Activated T-helper 9 cell treated with anti-CD3 and anti-CD28 coated beads, Interleukin-2, amount 50 U/mL, for 16 hours (primary cell): Measurements from ENCODE around the gene NOTUM.
A peak's percentile ranks its signal among the peaks of the same experiment; 100 is the strongest.
"Not testable (repeated sequence)": the region's sequence is repeated elsewhere in the genome, so short reads cannot be mapped to it uniquely, and the experiment has no call there.

Source experiments
- DNase-seq: peaks from one replicate; pipeline ENCODE4 v3.0.0-alpha.2; 2020; ENCODE audit warnings: low read depth

NOTUM gene

DNA sequence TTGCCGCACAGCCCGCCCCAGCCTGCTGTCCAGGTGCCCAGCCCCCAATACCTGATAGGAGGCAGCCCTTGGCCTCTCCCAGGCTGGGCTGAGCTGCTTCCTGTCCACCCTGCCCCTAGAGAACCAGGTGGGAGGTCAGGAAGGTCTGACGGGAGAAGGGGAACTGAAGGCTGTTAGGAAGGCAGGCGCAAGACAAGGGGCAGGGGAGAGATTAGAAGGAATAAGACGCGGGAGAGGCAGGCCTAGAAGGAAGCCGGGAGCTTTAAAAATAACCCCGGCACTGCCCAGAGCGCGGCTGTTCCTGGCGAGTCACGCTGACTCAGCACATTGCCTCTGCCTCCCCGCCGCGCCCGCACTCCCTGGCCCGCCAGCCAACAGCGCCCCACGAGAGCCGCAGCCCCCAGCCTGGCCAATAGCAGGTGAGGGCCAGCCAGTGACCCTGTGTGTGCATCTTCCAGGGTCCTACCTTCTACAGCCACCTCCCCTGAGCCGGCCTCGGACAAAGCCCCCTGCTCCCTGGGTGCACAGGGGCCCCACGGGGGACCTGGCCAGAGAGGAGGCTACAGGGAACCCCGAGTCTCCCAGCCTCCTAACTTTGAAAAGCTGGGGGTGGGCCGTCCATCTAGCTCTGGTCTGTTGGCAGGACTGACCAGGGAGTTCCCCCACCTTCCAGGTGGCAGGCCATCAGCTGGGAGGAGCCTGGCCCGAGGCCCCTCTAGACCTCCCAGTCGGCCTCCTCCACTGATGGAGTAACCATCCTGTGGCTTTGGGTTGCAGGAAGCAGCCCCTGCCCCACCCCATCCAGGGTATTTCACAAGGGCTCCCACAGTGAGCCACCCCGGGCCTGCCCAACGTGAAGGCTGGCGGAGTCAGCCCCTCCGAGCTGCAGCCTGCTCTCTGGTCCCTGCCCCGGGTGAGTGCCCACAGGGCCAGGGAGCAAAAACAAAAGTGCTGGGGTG, 37.4 kb downstream of the NOTUM start:
- DNase-seq: no peak

DNA sequence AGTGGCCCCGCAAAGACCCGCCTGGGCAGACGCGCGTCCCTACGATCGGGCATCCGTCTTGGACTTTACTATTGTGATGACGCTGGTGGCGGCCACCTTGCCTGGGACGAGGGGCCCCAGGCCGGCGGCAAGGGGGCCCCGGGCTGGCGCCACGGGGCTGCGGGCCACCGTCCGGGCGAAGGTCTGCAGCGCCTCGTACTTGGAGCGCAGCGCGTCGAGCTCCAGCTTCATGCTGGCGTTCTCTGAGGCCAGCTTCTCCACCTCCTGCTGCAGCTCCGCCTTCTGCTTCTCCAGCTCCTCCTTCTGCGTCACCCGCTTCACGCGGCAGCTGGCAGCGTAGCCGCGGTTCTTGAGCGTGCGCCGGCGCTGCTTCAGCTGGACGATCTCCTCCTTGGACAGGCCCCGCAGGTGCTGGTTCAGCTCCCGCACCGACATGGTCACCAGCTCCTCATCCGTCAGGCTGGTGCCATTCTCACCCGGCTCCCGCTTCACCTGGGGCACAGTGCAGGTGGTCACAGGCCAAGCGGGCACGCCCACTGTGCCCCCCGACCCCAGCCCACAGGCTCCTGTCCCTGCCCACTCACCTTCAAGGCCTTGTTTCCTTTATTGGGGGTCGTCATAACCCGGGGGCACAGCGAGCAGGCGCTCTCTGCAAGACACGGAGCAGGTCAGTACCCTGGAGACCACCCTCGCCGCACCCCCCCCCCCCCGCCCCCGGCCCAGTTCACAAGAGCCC, 38.3 kb downstream of the NOTUM start:
- no peak for DNase-seq

DNA sequence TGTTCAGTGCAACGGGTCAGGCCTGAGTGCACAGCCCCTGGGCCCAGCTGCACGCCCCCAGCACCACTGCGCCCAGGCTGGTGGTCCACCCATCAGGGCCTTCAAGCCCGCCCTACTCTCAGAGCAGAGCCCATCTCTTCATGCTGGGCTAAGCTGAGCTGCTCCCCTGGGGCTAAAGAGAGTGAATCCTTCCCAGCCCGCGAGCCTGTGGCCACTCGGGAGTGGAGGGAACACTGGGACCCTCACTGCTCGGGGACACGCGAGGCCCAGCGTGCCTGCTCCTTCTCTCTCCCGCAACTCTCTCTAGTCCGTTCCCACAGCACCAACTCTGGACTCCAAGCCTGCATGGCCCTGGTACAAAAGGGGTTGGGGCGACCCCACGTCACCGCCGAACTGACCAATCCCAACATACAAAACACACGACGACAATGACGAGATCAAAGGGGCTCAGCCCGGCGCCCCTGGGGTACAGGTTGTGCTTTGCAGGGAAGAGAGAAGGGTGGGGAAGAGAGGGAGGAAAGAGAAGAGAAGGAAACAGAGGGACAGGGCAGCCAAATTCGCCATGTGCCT, 38.9 kb downstream of the NOTUM start:
- no peak for DNase-seq

DNA sequence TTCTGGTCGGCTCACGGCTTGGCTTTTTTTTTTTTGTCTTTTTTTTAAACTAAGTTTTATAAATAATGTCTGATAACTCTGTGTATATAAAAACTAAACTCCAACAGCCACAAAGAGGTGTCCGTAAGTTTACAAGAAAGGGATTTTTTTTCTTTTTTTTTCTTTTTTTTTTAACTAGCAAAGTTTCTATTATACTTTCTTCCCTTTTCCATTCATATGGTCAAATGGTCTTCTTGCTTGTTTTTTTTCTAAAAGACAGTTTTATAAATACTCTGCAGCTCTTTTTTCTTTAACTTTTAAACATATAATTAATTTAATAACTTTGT, 39.5 kb downstream of the NOTUM start:
- no peak for DNase-seq

DNA sequence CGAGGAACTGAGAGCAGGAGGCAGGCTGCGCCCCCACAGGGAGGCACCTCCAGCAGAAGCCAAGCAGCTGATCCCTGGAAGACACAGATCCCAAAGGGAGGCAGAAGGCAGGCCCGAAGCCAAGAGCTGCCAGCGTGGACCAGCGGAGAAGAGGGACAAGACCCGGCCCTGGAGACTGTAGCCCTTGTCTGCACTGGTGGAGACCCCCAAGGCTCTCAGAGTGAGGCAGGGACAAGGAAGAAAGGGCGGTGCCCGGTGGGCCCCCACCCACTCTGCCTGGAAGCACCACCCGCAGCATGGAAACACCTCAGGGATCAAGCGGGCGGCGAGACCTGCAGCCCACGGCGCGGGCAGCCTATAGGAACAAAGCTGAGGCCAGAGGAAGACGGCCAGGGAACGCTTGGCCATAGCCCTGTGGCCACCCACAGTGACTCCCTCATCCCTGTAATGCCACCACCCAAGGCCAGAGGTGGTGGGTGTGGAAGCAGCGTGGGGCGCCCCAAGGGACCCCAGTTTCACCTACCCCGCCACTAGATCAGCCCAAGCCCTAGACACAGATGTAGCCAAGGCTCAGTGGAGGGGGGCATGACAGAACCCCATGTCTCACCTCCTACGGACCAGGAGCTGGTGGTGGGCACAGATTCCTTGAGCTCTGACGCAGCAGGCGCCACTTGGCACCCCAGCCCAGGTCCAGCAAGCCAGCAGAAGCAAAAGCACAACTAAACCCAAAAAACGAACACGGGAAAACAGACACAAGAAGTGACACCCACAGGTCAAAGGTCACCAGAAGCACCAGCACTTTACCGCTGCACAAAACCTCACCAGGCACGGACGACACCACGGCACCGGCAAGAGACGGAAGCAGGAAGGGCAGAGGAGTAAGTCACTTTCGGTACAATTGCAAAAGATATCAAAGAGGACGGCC, 40.1 kb downstream of the NOTUM start:
- no peak for DNase-seq

DNA sequence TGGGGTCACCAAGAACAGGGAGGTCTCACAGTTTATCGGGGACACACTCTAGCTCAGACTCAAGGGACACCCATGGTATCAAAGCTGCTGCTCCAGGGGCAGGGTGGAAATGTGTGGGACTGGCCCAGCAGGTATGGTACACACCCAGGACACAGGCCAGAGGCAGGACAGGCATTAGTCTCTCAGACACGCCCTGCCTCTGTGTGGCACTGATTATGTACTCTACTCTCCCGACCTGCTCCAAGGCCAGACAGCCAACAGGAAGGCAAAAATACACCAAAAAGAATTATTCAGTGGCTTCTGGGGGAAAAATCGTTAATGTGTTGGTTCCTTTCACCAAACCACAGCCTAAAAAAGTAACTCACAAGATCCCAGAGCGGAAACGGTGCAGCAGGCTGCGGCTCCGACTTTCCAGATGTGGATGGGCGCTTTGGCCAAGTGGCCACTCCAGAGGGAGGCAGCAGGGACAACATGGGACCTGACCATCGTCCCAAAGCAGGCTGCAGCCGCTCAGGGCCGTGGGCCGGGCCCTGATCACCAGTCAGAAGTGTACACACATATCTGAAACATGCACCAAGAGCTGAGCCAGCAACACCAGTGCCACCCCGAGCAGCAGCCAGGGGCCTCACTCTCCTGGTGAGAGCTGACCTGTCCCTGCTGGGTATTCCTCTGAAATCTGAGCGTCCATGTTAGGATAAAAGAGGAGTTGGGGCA, 42.0 kb downstream of the NOTUM start:
- DNase-seq: no peak

DNA sequence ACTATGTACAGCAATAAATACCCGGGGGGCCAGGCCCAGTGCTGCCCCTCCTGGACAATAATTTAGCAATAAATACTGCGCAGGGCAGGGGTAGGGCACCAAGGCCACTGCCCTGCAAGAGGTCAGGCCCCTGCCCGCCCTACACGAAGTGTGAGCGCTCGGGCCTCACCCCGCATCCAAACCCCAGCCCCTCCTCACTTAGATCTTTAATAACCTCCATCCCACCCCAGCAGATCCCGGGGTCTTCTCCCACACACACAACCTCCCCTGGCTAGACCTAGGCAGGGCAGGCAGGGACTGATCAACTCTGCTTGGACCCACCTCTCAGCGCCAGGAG, 42.7 kb downstream of the NOTUM start:
- not testable (repeated sequence) for DNase-seq

DNA sequence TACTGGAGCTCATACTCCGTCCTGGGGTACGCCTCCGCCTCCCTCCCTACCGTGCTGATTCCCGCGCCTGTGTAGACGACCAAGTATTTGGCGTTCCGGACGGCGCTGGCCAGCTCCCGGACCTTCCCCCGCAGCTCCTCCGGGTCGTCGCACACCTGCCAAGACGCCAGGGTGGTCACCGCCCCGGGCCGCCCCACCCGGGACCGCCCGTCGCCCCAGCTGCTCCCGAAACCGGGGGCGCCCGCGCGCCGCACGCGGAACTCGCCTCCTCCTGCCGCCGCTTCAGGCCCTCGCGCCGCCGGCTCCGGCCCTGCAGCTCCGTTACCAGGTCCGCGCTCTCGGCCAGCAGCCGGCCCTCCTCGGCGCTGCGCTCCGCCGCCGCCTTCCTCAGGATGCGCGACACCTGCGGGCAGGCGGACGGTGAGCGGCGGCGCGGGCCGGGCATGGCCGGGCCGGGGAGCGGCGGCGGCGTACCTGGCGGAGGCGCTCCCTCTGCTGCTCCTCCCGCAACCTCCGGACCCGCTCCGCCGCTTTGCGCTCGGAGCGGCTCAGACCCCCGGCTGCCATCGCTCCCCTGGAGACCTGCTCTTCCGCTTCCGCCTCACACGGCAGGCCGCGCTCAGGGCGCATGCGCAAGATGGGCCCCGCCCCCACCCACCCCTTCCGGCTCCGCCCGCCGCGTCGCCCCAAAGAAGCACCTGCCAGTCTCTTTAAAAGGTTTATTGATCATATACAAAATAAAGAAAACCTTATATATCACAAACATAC, 43.2 kb downstream of the NOTUM start, which contains the start of gene SIRT7:
TSS of gene SIRT7 (minus strand) at position 612 of the 768 bp plus-strand sequence. CDS start at position 567, 45 bp downstream.
- DNase-seq: peak; percentile 76

DNA sequence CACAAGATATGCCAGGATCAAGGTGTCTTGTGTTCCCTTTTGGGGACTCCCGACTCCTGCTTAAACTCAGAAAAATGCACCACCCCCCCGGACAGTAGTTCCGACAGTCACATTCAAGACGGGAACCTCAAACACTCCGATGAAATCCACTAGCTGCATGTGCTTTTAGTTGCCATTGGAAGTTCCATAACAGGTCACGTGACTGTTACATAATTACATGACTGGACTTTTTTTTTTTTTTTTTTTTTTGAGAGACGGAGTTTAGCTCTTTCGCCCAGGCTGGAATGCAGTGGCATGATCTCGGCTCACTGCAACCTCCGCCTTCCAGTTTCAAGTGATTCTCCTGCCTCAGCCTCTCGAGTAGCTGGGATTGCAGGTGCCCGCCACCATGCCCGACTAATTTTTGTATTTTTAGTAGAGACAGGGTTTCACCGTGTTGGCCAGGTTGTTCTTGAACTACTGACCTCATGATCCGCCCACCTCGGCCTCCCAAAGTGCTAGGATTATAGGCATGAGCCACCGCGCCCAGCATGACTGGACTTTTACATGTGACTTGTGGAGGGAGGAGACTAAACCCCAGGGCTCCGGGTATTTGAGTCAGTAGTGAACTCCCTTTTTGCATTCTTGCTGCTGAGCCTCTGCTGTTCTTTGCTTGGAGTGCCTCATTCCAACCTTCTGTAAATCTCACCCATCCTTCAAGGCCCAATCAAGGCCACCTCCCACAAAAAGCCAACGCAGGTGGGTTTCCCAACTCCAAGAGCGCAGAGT, 44.6 kb downstream of the NOTUM start:
- no peak for DNase-seq

DNA sequence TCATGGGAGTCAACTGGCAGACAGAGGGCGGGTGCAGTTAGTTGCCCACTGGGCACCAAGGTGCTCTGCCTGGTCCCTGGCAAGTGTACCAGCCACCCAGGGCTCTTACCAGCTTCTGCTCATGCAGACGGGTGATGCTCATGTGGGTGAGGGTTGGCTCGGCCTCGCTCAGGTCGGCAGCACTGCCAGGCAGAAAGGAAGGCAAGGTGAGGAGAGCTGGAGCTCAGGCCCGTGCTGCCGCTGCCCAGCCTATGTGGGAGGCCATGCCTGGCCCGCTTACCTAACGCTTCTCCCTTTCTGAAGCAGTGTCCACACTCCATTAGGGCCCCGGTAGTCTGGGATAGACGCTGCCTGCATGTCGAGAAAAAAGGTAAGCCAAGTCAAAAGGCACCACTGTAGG, 45.7 kb downstream of the NOTUM start:
- DNase-seq: no peak

DNA sequence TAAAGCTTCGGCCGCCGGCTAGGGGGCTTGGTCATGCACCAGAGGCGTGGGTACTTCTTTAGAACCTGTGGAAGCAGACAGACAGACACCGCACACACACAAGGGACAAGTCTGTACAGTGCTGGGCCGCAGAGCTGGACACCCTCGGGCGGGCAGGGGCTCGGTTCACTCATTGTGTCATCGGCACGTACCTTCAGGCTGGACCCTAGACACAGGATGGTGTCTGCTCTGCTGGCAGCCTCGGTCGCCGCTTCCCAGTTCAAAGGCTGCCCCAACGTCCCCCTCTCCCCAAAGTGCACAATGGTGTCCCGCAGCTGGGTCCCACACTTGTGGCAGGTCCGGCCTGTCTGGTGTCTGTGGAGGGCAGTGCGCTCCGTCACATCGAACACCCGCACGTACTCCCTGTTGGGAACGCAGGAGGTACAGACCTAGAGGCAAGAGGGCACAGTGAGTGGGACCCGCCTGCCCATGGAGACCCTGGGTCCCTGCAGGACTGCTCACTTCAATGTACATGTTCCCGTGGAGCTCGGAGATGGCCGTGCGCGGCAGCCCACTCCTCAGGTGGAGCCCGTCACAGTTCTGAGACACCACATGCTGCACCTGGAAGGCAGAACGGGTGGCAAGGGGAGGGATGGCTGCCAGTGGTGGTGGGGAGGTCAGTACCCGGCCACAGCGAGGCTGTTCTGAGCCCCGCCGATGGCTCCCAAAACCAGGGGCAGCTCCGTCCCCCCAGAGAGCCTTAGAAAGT, 46.7 kb downstream of the NOTUM start:
- no peak for DNase-seq

DNA sequence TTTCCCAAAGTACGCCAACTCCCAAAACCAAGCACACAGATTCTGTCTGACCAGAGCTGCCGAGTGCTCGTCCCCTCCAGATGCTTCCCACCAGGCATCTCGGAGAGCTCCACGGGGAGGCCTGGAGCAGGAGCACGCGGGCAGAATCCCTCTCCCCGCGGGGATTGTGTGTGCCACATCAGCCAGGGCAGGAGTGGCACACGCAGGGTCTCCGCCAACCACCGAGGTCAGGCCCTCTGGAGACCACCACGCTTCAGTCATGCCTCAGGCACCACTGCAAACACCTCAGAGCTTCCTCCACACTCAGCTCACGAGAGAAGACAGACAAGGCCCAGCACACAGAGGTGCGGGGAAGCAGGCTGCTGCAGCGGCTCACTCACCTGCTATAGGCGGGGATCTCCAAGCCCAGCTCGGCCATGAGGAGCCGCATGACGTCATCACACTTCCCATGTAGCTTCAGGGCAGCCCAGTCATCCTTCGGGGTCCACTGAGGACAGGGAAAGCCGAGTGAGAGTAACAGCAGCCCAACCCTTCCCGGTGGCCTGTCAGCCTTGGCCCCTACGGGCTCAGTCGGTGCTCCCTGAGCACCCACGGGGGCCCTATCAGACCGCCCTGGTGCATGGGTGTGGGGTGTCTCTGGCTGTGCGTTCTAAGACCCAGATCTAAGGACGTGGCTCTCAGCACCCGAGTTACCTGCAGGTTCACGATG, 47.4 kb downstream of the NOTUM start:
- no peak for DNase-seq

DNA sequence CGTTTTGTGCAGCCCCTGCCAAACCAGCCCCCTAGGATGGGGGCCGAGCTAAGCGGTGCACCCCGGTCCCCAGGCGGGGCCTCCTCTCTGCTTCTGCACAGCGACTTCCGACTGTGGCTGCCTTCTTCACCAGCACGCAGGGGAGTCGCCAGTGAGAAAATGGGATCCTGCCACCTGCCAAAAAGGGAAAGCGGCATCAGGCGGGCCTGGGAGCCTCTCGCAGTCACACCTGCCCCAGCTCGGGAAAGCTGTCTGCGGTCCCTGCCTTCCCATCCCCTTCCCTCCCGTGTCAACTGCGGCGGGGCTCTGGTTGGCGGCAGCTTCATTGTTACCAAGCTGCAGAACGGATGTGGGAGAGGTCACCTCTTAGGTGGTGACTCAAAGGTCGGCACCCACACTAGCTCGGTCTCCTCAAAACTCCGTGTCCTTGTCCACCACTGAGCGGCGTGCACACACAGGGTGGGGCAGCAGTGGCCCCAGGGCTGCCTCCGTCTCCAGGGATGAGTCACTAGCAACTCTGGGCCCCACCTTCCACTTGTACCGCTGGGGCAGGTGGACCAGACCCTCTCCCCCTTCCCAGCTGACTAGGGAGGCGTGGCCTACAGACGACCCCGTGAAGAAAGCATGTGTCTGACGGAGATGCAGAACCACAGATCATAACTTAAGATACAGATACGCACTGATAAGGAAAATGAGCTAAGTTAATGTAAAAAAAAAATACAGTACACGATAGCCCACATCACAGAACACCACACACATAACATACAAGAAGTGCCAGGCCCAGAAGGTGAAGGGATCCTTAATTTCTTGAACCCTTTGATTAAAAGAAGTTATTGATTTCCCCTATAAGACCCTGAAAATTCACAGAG, 48.3 kb downstream of the NOTUM start:
- no peak for DNase-seq

DNA sequence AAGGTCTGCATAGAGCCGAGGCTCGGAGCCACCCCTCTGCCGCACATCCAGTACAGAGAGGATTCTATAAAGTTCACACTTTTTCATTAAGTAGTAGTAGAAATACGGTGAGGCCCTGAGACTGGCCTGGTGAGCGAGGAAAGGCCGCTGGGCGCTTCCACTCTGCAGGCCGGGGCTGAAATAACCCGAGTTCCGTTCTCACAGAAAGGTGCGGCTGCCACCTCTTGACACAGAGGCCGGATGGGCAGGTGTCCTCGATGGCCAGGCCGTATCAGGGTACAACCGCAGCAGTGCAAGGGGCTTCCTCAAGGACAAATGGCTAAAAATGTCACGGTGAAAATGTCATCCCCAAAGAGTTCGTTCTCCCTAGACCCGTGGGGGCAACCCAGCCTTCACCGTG, 49.0 kb downstream of the NOTUM start:
- no peak for DNase-seq

DNA sequence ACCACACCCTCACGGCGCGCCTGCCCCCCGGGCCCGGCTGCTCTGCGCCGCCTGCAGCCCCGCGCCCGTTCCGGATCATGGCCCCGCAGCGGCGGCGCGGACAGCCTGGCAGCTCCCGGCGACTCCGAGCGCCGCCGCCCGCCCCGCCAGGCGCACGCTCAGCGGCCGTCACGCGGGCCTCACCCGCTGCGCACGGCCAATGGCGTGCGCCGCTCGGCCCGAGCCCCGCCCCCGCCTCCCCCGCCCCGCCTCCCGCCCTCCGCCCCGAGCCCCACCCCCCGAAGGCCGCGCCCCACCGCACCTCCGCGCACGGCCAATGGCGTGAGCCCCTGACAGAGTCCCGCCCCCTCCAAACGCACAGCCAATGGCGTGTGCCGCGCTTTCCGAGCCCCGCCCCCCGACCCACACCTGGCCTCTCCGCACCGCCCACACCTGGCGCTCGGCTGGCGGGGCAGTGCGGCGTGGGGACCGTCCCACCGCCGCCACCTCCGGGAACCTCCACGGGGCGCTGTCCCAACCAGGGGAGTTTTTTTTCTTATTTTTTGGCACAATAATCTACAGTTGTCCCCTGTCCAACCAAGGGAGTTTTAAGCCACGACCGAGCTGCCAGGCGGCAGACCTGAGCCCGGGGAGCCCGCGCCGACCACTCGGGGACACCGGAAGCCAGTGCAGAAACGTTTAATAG, 49.6 kb downstream of the NOTUM start, which contains the start of gene PCYT2:
TSS of gene PCYT2 (minus strand) at position 123 of the 685 bp plus-strand sequence. CDS start at position 79, 44 bp downstream.
- peak; percentile 91 for DNase-seq

DNA sequence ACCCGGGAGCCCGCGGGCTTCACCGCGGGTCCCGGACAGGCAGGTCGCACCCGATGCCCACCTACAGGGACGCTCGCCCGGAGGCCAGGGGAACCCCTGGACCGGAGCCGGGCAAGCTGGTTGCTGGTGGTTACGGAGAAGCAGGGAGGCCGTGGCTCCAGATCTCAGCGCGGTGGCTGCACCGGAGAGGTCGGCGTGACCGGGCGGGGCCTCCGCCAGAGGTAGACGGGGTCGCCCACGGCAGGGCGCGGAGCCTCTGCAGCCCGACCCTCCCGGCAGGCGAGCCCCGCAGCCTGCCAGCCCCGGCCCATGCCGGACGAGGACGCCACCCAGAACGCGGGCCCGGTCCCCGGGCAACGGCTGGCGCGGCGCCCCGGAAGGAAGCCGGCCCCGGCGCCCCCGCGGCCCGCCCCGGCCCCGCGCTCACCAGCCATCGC, 50.1 kb downstream of the NOTUM start:
- no peak for DNase-seq
